GM21576 (cell line): ENCODE results near the gene DPP3.

Experiments used
- ATAC-seq: cut with Tn5 transposase; IDR thresholded peaks from one replicate; pipeline ENCODE4 v1.9.1; 2021; ENCODE audit warnings: mild to moderate bottlenecking, moderate library complexity; ENCODE audit not compliant: unreplicated experiment

DPP3 gene

GRCh38 chr11:66550887-66551286, 70.7 kb downstream of the DPP3 start:
- no peak for ATAC-seq

GRCh38 chr11:66554602-66555001, 74.4 kb downstream of the DPP3 start:
- ATAC-seq: no peak

- no peak for ATAC-seq
Measured at GRCh38 chr11:66555416-66555815, 75.2 kb downstream of the DPP3 start.

- ATAC-seq: no peak
Measured at GRCh38 chr11:66556086-66556485, 75.9 kb downstream of the DPP3 start.

- no peak for ATAC-seq
Measured at GRCh38 chr11:66557733-66558326, 77.6 kb downstream of the DPP3 start.
